Measurements from ENCODE around the gene FNBP1.

The FNBP1 gene

DNA sequence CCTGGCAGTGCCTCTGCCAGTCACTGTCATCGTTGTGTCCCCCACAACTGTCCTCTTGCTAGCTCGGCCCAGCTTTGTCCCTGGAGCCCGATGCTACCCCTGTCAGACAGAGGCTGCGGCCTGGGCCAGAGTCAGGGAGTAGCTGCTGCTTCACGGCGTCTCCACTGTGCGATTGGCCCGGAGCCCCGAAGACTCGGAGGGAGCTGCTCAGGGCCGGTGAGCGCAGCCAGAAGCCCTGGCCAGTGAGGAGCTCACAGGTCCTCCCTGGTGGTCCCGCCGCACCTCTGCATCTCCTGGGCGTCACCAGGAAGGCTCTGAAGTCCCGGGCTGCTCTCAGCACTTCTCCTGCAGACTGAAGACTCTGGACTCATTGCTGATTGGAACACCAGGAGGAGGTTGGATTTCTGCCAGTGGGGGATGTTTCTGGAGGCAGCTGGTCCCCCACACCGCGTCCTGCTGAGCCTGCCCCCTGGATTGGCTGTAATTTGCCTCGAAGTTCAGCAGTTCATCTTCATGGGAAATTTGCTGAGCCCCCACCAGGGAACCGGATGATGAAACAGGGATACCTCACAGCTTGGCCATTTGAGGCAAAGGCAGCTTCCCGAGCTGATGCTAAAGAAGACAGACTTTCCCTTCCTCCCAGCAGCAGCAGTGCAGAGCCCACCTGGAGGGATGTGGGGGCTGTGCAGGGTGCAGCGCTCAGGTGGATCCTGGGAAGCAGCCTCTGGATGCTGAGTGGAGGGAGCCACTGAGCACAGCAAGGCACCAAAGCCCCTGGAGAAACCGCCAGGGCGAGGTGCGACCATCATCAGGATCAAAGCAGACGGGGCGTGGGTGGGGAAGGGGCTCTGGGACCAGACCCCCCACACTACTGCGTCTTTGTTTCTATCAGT, 162.1 kb downstream of the FNBP1 start (continued):
- TF ChIP-seq, protein P1, sequence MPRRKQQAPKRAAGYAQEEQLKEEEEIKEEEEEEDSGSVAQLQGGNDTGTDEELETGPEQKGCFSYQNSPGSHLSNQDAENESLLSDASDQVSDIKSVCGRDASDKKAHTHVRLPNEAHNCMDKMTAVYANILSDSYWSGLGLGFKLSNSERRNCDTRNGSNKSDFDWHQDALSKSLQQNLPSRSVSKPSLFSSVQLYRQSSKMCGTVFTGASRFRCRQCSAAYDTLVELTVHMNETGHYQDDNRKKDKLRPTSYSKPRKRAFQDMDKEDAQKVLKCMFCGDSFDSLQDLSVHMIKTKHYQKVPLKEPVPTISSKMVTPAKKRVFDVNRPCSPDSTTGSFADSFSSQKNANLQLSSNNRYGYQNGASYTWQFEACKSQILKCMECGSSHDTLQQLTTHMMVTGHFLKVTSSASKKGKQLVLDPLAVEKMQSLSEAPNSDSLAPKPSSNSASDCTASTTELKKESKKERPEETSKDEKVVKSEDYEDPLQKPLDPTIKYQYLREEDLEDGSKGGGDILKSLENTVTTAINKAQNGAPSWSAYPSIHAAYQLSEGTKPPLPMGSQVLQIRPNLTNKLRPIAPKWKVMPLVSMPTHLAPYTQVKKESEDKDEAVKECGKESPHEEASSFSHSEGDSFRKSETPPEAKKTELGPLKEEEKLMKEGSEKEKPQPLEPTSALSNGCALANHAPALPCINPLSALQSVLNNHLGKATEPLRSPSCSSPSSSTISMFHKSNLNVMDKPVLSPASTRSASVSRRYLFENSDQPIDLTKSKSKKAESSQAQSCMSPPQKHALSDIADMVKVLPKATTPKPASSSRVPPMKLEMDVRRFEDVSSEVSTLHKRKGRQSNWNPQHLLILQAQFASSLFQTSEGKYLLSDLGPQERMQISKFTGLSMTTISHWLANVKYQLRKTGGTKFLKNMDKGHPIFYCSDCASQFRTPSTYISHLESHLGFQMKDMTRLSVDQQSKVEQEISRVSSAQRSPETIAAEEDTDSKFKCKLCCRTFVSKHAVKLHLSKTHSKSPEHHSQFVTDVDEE (CRISPR knock-in tag; IDR thresholded peaks at IDR 0.05): no peak
- TF ChIP-seq ZNF70 (CRISPR knock-in tag; IDR thresholded peaks at IDR 0.05) (no peak), GLIS3 (CRISPR knock-in tag; IDR thresholded peaks at IDR 0.05) (no peak), ZFP30 (CRISPR knock-in tag; IDR thresholded peaks at IDR 0.05) (no peak), ZNF565 (CRISPR knock-in tag; conservative IDR thresholded peaks at IDR 0.05; ENCODE audit: low read depth) (no peak), ZC3H10 (CRISPR knock-in tag; IDR thresholded peaks at IDR 0.05) (no peak), CSDC2 (CRISPR knock-in tag; IDR thresholded peaks at IDR 0.05) (no peak), ISL1 (CRISPR knock-in tag; IDR thresholded peaks at IDR 0.05) (no peak)
- TF ChIP-seq, protein P2, sequence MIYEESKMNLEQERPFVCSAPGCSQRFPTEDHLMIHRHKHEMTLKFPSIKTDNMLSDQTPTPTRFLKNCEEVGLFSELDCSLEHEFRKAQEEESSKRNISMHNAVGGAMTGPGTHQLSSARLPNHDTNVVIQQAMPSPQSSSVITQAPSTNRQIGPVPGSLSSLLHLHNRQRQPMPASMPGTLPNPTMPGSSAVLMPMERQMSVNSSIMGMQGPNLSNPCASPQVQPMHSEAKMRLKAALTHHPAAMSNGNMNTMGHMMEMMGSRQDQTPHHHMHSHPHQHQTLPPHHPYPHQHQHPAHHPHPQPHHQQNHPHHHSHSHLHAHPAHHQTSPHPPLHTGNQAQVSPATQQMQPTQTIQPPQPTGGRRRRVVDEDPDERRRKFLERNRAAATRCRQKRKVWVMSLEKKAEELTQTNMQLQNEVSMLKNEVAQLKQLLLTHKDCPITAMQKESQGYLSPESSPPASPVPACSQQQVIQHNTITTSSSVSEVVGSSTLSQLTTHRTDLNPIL (CRISPR knock-in tag; IDR thresholded peaks at IDR 0.05; ENCODE audit: low read depth): no peak

DNA sequence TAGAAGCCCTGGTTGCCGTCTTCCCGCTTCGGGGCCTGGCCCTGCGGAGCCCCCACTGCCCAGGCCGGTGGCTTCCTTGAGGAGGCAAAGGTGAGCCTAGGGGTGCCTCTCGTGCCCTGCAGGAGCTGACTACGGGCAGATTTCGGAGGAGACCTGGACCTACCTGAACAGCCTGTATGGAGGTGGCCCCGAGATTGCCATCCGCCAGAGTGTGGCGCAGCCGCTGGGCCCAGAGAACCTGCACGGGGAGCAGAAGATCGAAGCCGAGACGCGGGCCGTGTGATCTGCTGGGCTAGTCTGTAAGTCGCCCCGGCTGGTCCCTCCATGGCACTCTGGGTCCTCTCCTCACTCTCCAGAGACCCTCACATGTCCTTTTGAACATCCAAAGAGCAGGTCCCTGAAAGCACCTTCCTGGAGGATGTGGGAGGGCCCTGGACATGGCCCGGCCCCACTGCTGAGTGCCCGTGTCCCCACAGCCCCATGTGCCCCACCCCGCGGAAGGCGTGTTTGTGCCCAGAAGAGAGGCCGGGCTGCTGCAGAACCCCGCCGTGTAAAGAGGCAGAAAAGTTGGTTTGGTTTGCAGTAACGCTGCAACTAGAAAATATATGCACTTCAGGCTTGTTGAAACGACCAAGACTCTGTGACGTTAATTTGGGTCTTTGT, 162.9 kb downstream of the FNBP1 start:
- TF ChIP-seq OSR1 (CRISPR knock-in tag; IDR thresholded peaks at IDR 0.05) (no peak), ISL1 (CRISPR knock-in tag; IDR thresholded peaks at IDR 0.05) (no peak), ZFP30 (CRISPR knock-in tag; IDR thresholded peaks at IDR 0.05) (no peak), ZNF8 (CRISPR knock-in tag; IDR thresholded peaks at IDR 0.05) (no peak), CSDC2 (CRISPR knock-in tag; IDR thresholded peaks at IDR 0.05) (no peak), ZFP3 (CRISPR knock-in tag; IDR thresholded peaks at IDR 0.05) (no peak), BACH2 (CRISPR knock-in tag; IDR thresholded peaks at IDR 0.05; ENCODE audit: borderline replicate concordance) (no peak), ZC3H10 (CRISPR knock-in tag; IDR thresholded peaks at IDR 0.05) (no peak), GLIS3 (CRISPR knock-in tag; IDR thresholded peaks at IDR 0.05) (no peak), TCF4 (CRISPR knock-in tag; IDR thresholded peaks at IDR 0.05; ENCODE audit: borderline replicate concordance) (no peak), PPARA (CRISPR knock-in tag; IDR thresholded peaks at IDR 0.05; ENCODE audit: borderline replicate concordance) (no peak)
- TF ChIP-seq, protein P3, sequence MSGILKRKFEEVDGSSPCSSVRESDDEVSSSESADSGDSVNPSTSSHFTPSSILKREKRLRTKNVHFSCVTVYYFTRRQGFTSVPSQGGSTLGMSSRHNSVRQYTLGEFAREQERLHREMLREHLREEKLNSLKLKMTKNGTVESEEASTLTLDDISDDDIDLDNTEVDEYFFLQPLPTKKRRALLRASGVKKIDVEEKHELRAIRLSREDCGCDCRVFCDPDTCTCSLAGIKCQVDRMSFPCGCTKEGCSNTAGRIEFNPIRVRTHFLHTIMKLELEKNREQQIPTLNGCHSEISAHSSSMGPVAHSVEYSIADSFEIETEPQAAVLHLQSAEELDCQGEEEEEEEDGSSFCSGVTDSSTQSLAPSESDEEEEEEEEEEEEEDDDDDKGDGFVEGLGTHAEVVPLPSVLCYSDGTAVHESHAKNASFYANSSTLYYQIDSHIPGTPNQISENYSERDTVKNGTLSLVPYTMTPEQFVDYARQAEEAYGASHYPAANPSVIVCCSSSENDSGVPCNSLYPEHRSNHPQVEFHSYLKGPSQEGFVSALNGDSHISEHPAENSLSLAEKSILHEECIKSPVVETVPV (CRISPR knock-in tag; IDR thresholded peaks at IDR 0.05): no peak
- ATAC-seq: no peak

DNA sequence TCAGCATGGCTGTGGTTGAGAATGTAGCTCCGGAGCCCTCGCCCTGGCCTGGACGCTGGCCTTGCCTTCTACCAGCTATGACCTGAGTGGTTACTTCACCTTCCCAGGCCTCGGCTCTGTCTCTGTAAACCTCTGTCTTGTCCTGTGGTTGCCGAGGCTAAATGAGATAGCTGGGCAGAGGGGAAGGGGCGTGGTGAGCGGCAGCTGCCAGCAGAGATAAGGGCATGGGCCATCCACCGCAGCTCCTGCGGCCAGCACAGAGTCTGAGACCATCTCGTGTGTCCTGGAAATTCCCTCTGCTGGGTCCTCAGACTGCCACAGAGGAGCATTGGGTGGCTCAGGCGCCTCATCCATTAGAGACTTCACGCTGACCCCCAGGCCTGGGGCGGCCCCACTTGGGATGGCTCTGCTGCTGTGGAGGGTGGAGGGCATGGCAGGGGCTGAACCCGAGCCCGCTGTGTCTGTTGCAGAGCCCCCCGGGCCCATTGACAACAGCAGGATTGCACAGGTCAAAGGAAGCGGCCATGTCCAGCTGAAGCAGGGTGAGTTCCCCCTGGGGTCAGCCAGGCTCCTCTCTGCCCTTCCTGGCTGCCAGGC, 163.8 kb downstream of the FNBP1 start:
- TF ChIP-seq ZC3H10 (CRISPR knock-in tag; IDR thresholded peaks at IDR 0.05) (no peak), ISL1 (CRISPR knock-in tag; IDR thresholded peaks at IDR 0.05) (no peak), ZNF565 (CRISPR knock-in tag; conservative IDR thresholded peaks at IDR 0.05; ENCODE audit: low read depth) (no peak), ZFP3 (CRISPR knock-in tag; IDR thresholded peaks at IDR 0.05) (no peak), ARNTL (CRISPR knock-in tag; IDR thresholded peaks at IDR 0.05; ENCODE audit: borderline replicate concordance, low read depth) (no peak), TOX (CRISPR knock-in tag; IDR thresholded peaks at IDR 0.05; ENCODE audit: borderline replicate concordance) (no peak), RARB (CRISPR knock-in tag; IDR thresholded peaks at IDR 0.05) (no peak), GLIS3 (CRISPR knock-in tag; IDR thresholded peaks at IDR 0.05) (no peak), OSR1 (CRISPR knock-in tag; IDR thresholded peaks at IDR 0.05) (no peak), ESRRG (CRISPR knock-in tag; IDR thresholded peaks at IDR 0.05) (no peak), BACH2 (CRISPR knock-in tag; IDR thresholded peaks at IDR 0.05; ENCODE audit: borderline replicate concordance) (no peak)
- TF ChIP-seq, protein P4, sequence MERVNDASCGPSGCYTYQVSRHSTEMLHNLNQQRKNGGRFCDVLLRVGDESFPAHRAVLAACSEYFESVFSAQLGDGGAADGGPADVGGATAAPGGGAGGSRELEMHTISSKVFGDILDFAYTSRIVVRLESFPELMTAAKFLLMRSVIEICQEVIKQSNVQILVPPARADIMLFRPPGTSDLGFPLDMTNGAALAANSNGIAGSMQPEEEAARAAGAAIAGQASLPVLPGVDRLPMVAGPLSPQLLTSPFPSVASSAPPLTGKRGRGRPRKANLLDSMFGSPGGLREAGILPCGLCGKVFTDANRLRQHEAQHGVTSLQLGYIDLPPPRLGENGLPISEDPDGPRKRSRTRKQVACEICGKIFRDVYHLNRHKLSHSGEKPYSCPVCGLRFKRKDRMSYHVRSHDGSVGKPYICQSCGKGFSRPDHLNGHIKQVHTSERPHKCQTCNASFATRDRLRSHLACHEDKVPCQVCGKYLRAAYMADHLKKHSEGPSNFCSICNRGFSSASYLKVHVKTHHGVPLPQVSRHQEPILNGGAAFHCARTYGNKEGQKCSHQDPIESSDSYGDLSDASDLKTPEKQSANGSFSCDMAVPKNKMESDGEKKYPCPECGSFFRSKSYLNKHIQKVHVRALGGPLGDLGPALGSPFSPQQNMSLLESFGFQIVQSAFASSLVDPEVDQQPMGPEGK (CRISPR knock-in tag; IDR thresholded peaks at IDR 0.05; ENCODE audit: borderline replicate concordance): no peak
- TF ChIP-seq, protein P1 (CRISPR knock-in tag; IDR thresholded peaks at IDR 0.05): no peak
- TF ChIP-seq, protein P5, sequence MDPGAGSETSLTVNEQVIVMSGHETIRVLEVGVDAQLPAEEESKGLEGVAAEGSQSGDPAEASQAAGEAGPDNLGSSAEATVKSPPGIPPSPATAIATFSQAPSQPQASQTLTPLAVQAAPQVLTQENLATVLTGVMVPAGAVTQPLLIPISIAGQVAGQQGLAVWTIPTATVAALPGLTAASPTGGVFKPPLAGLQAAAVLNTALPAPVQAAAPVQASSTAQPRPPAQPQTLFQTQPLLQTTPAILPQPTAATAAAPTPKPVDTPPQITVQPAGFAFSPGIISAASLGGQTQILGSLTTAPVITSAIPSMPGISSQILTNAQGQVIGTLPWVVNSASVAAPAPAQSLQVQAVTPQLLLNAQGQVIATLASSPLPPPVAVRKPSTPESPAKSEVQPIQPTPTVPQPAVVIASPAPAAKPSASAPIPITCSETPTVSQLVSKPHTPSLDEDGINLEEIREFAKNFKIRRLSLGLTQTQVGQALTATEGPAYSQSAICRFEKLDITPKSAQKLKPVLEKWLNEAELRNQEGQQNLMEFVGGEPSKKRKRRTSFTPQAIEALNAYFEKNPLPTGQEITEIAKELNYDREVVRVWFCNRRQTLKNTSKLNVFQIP (CRISPR knock-in tag; IDR thresholded peaks at IDR 0.05; ENCODE audit: borderline replicate concordance, low read depth): no peak
- no peak for ATAC-seq

Data from SK-N-SH treated with all-trans-retinoic acid at 6 μM for 48 hours (cell line).